OCI-LY1 (cell line): ENCODE results near the gene WNK2.

ENCODE experiments used
- CTCF ChIP-seq: fragments of 200-600 bp; sonication (generic), shearing (Covaris generic); IDR thresholded peaks from 2 replicates; pipeline ENCODE4 v1.5.1; 2017; ENCODE audit warnings: mild to moderate bottlenecking, antibody characterized with exemption, low read length, moderate library complexity, mixed read lengths
- EZH2 ChIP-seq: fragments of 200-600 bp; sonication (generic), shearing (Covaris generic); IDR thresholded peaks from 2 replicates; pipeline ENCODE4 v1.8.0; 2017; ENCODE audit warnings: borderline replicate concordance, mixed run types, mild to moderate bottlenecking, antibody characterized with exemption, low read length, moderate library complexity, mixed read lengths

GRCh38 chr9:93294011-93294410 lies 110.1 kb downstream of the WNK2 start:
- TF ChIP-seq CTCF: no peak
- no peak for TF ChIP-seq EZH2
